ENCODE results near the gene TTYH2.

DNA sequence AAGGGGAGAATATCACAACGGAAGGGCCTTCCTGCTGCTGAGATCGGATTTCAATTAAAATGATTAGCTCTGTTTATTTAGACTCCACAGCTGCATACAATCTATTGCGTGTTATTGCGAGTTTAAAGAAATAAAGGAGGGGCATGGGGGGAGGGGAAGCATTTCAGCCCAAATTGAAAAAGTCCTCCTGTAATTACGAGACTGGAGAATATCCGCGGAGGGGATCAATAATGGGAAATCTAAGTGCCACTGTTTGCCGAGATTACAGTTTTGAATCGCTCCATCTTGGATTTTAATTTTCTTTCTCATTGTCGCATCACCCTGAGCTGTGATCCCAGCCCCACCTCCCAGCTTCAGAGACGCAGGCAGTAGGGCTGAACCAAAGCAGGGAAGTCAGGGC lies 25.6 kb upstream of the TTYH2 start:
- TF ChIP-seq, protein P1, sequence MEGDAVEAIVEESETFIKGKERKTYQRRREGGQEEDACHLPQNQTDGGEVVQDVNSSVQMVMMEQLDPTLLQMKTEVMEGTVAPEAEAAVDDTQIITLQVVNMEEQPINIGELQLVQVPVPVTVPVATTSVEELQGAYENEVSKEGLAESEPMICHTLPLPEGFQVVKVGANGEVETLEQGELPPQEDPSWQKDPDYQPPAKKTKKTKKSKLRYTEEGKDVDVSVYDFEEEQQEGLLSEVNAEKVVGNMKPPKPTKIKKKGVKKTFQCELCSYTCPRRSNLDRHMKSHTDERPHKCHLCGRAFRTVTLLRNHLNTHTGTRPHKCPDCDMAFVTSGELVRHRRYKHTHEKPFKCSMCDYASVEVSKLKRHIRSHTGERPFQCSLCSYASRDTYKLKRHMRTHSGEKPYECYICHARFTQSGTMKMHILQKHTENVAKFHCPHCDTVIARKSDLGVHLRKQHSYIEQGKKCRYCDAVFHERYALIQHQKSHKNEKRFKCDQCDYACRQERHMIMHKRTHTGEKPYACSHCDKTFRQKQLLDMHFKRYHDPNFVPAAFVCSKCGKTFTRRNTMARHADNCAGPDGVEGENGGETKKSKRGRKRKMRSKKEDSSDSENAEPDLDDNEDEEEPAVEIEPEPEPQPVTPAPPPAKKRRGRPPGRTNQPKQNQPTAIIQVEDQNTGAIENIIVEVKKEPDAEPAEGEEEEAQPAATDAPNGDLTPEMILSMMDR (conservative IDR thresholded peaks at IDR 0.05; ENCODE audit: low read depth, low read length): no peak
- TF ChIP-seq RAD21 (IDR thresholded peaks at IDR 0.05; ENCODE audit: low read length): no peak
